ENCODE measurements around the gene CRYL1.

GRCh38 chr13:20412691-20413355 lies 112.8 kb downstream of the CRYL1 start:
- no peak for TF ChIP-seq POLR2A (IDR thresholded peaks at IDR 0.05)
- no peak for TF ChIP-seq CTCF (IDR thresholded peaks at IDR 0.05)
